ENCODE data around the gene CSNK1E.

The CSNK1E gene

DNA sequence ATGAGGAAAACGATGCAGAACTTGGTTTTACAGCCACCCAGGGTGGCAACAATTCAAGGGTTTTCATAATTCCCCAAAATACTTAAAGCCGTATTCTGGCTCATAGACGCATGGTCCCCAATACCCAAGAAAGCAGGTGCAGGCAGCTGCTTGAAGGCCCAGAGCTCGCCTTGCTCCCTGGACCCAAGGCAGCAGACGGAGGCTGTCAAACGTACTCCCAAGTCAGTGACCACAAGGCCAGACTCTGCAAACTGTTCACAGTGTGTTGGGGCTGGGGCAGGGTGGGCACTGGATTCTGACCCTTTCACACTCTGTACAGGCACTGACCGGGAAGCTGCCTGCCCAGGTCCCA lies 65.9 kb downstream of the CSNK1E start:
- TF ChIP-seq, protein P1, sequence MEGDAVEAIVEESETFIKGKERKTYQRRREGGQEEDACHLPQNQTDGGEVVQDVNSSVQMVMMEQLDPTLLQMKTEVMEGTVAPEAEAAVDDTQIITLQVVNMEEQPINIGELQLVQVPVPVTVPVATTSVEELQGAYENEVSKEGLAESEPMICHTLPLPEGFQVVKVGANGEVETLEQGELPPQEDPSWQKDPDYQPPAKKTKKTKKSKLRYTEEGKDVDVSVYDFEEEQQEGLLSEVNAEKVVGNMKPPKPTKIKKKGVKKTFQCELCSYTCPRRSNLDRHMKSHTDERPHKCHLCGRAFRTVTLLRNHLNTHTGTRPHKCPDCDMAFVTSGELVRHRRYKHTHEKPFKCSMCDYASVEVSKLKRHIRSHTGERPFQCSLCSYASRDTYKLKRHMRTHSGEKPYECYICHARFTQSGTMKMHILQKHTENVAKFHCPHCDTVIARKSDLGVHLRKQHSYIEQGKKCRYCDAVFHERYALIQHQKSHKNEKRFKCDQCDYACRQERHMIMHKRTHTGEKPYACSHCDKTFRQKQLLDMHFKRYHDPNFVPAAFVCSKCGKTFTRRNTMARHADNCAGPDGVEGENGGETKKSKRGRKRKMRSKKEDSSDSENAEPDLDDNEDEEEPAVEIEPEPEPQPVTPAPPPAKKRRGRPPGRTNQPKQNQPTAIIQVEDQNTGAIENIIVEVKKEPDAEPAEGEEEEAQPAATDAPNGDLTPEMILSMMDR (IDR thresholded peaks at IDR 0.05; ENCODE audit: insufficient read depth, low read length) = no peak
- TF ChIP-seq POLR2AphosphoS5 (IDR thresholded peaks at IDR 0.05; ENCODE audit: low read depth) (no peak), REST (IDR thresholded peaks at IDR 0.05; ENCODE audit: insufficient replicate concordance, low read depth) (no peak), SPI1 (IDR thresholded peaks at IDR 0.05; ENCODE audit: borderline replicate concordance, low read depth) (no peak), GABPA (IDR thresholded peaks at IDR 0.05; ENCODE audit: low read depth) (no peak)
- H3K4me3 ChIP-seq (replicated peaks; ENCODE audit: insufficient read depth, low read length) = no peak overlapping the region
- no peak for DNase-seq (ENCODE audit: low read depth in 1 of 2, low spot score in 1 of 2)
- no peaks in the 10 kb centered on the region for H3K27me3 ChIP-seq (ENCODE audit: insufficient read depth, poor library complexity, severe bottlenecking)
- no peak overlapping the region for H3K27ac ChIP-seq (replicated peaks)

DNA sequence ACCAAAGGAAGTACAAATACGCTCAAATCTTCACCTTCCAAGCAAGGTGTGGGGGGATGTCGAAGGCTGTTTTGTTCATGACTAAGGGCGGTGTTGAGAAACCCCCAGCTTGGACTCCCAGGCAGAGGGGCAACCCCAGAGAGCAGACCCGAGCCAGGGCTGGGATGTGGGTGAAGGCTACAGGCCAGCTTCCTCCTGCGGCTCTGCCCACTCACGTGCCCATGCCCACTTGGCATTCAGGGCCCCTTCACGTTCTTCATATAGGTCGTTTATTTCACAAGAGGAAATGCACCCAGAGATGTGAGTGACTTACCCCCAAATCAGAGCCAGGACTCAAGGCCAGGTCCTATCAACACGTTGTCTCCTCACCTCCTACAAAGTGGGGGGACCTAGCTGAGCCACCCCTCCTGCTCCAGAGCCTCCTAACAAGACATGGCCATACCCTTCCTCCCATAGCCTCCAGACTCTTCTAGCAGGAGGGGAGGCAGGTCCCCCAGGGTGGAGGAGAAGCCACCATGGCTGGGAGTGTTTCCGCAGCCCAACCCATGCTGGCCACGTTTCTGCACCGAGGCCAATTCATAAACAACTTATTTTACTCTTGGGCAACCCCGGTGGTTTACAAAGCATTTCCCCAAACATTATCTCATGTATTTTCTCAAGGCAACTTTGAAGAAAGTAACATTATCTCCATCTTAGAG lies 66.4 kb downstream of the CSNK1E start:
- DNase-seq (ENCODE audit: low read depth in 1 of 2, low spot score in 1 of 2) = no peak
- H3K4me3 ChIP-seq (replicated peaks; ENCODE audit: insufficient read depth, low read length) = no peak overlapping the region
- H3K27ac ChIP-seq (replicated peaks) = no peak overlapping the region
- TF ChIP-seq REST (IDR thresholded peaks at IDR 0.05; ENCODE audit: insufficient replicate concordance, low read depth) (no peak), SPI1 (IDR thresholded peaks at IDR 0.05; ENCODE audit: borderline replicate concordance, low read depth) (no peak), POLR2AphosphoS5 (IDR thresholded peaks at IDR 0.05; ENCODE audit: low read depth) (no peak), GABPA (IDR thresholded peaks at IDR 0.05; ENCODE audit: low read depth) (no peak)
- TF ChIP-seq, protein P1 (IDR thresholded peaks at IDR 0.05; ENCODE audit: insufficient read depth, low read length) = no peak
- H3K27me3 ChIP-seq (ENCODE audit: insufficient read depth, poor library complexity, severe bottlenecking) = no peaks in the 10 kb centered on the region

DNA sequence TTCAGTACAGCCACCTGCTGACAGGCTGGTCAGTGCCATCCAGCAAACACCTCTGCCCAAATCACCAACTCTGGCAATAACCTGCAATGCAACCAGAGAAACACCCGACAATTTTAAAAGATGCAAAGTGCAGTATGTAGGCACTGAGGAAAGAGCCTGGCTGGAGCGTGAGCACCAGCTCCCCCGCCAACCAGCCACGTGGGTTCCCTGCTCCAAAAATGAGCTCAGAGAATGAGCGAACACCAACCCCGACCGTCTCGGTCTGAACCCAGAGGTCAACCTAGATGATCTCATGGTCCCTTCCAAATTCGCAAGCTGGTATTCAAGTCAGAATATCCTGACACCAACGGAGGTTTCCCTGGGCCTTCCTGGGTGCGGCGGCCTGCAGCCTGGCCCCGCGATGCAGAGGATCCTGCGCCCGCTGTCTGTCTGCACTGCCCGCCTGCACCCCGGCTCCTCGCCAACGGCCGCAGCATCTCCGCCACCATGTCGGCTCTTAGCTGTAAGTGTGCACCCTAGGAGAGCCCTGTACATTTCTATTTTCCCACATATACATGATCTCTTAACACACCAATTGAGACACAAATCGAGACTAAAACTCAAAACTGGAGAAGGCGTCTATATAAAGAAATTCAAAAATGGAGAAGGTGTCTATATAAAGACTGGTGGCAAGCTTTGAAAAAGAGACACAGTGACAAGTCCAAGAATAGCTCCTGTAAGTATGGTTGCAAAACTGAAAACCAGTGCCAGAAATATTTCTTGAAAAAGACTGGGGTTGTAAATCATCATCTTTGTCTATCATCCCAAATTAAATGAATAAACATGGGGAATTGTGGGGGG lies 67.2 kb downstream of the CSNK1E start:
- no peak for TF ChIP-seq GABPA (IDR thresholded peaks at IDR 0.05; ENCODE audit: low read depth)
- no peak for TF ChIP-seq POLR2AphosphoS5 (IDR thresholded peaks at IDR 0.05; ENCODE audit: low read depth)
- TF ChIP-seq, protein P1 (IDR thresholded peaks at IDR 0.05; ENCODE audit: insufficient read depth, low read length) = no peak
- no peak for TF ChIP-seq REST (IDR thresholded peaks at IDR 0.05; ENCODE audit: insufficient replicate concordance, low read depth)
- no peak for TF ChIP-seq SPI1 (IDR thresholded peaks at IDR 0.05; ENCODE audit: borderline replicate concordance, low read depth)
- Histone ChIP-seq H3K27me3 (ENCODE audit: insufficient read depth, poor library complexity, severe bottlenecking) (no peaks in the 10 kb centered on the region), H3K4me3 (replicated peaks; ENCODE audit: insufficient read depth, low read length) (no peak overlapping the region), H3K27ac (replicated peaks) (no peak overlapping the region)
- no peak for DNase-seq (ENCODE audit: low read depth in 1 of 2, low spot score in 1 of 2)

All from HL-60 (cell line).